HUES64 (cell line): ENCODE measurements around the gene SLC6A3.

Experiments used
- H3K27ac ChIP-seq: 2 replicates; pipeline ENCODE4 v1.7.0; 2013; ENCODE audit warnings: low read depth, low read length, inconsistent platforms
- H3K27me3 ChIP-seq: 2 replicates; pipeline ENCODE4 v1.6.1; 2013; ENCODE audit warnings: mild to moderate bottlenecking, low read length; ENCODE audit not compliant: insufficient read depth
- H3K36me3 ChIP-seq: 2 replicates; pipeline ENCODE4 v1.6.1; 2013; ENCODE audit warnings: mild to moderate bottlenecking, low read length; ENCODE audit not compliant: insufficient read depth
- H3K4me1 ChIP-seq: 2 replicates; pipeline ENCODE4 v1.6.1; 2013; ENCODE audit warnings: mild to moderate bottlenecking, low read length, moderate library complexity; ENCODE audit not compliant: insufficient read depth
- H3K4me3 ChIP-seq: 2 replicates; pipeline ENCODE4 v1.5.1; 2013; ENCODE audit warnings: mild to moderate bottlenecking, low read length, moderate library complexity
- H3K9ac ChIP-seq: 2 replicates; pipeline ENCODE4 v1.6.1; 2013; ENCODE audit warnings: mild to moderate bottlenecking, low read depth, low read length
- H3K9me3 ChIP-seq: 2 replicates; pipeline ENCODE4 v1.6.1; 2013; ENCODE audit warnings: low read depth, low read length; ENCODE audit not compliant: insufficient read depth
- WGBS: fragments of 150-250, 120-280 bp; methylation state at CpG from one replicate; pipeline ENCODE4 v1.1.7; 2013; ENCODE audit warnings: missing lambda C conversion rate; 5-methylcytosine and 5-hydroxymethylcytosine counted together

SLC6A3 gene

GRCh38 chr5:1445689-1446601, 705 bp upstream of the SLC6A3 start:
- 2% methylated on average over 84 of the region's 92 CpGs for WGBS
- no peak overlapping the region for H3K9ac ChIP-seq
- no peaks in the 10 kb centered on the region for H3K9me3 ChIP-seq
- no peak overlapping the region for H3K27ac ChIP-seq
- no peaks in the 10 kb centered on the region for H3K4me1 ChIP-seq
- peak overlapping the region; percentile 54 for H3K4me3 ChIP-seq
- no peaks in the 10 kb centered on the region for H3K36me3 ChIP-seq
- H3K27me3 ChIP-seq = peaks cover 82% of the 10 kb centered on the region

GRCh38 chr5:1444361-1445189, 665 bp downstream of the SLC6A3 start:
- no peak overlapping the region; the same call in 1 of the 2 replicates for H3K9ac ChIP-seq
- H3K4me1 ChIP-seq = no peaks in the 10 kb centered on the region
- WGBS = 7% methylated on average over 68 of the region's 68 CpGs
- peak overlapping the region; percentile 54 for H3K4me3 ChIP-seq
- H3K36me3 ChIP-seq = no peaks in the 10 kb centered on the region
- H3K27me3 ChIP-seq = peaks cover 86% of the 10 kb centered on the region
- H3K9me3 ChIP-seq = no peaks in the 10 kb centered on the region
- no peak overlapping the region for H3K27ac ChIP-seq

- WGBS = 61% methylated on average over 15 of the region's 15 CpGs
- Histone ChIP-seq H3K4me3 (no peak overlapping the region), H3K9me3 (no peaks in the 10 kb centered on the region), H3K36me3 (no peaks in the 10 kb centered on the region), H3K27me3 (peaks cover 82% of the 10 kb centered on the region), H3K4me1 (no peaks in the 10 kb centered on the region), H3K27ac (no peak overlapping the region), H3K9ac (no peak overlapping the region)
Measured at GRCh38 chr5:1443991-1444360, 1.3 kb downstream of the SLC6A3 start.

- Histone ChIP-seq H3K27me3 (peaks cover 83% of the 10 kb centered on the region), H3K4me1 (no peaks in the 10 kb centered on the region), H3K4me3 (no peak overlapping the region), H3K27ac (no peak overlapping the region), H3K9me3 (no peaks in the 10 kb centered on the region), H3K36me3 (no peaks in the 10 kb centered on the region), H3K9ac (no peak overlapping the region)
- 81% methylated on average over 9 of the region's 9 CpGs for WGBS
Measured at GRCh38 chr5:1443171-1443570, 2.1 kb downstream of the SLC6A3 start.

- 81% methylated on average over 36 of the region's 36 CpGs for WGBS
- Histone ChIP-seq H3K27ac (no peak overlapping the region), H3K4me1 (no peaks in the 10 kb centered on the region), H3K4me3 (no peak overlapping the region), H3K9me3 (no peaks in the 10 kb centered on the region), H3K36me3 (no peaks in the 10 kb centered on the region), H3K9ac (no peak overlapping the region), H3K27me3 (peaks cover 79% of the 10 kb centered on the region)
Measured at GRCh38 chr5:1442222-1443145, 2.8 kb downstream of the SLC6A3 start.

GRCh38 chr5:1441166-1441865, 3.9 kb downstream of the SLC6A3 start:
- H3K27ac ChIP-seq = no peak overlapping the region
- no peak overlapping the region for H3K4me3 ChIP-seq
- peaks cover 67% of the 10 kb centered on the region for H3K27me3 ChIP-seq
- no peaks in the 10 kb centered on the region for H3K9me3 ChIP-seq
- no peaks in the 10 kb centered on the region for H3K36me3 ChIP-seq
- 92% methylated on average over 24 of the region's 24 CpGs for WGBS
- no peaks in the 10 kb centered on the region for H3K4me1 ChIP-seq
- no peak overlapping the region for H3K9ac ChIP-seq

- Histone ChIP-seq H3K4me1 (no peaks in the 10 kb centered on the region), H3K36me3 (no peaks in the 10 kb centered on the region), H3K4me3 (no peak overlapping the region), H3K9me3 (no peaks in the 10 kb centered on the region), H3K9ac (no peak overlapping the region), H3K27ac (no peak overlapping the region), H3K27me3 (peaks cover 55% of the 10 kb centered on the region)
- 91% methylated on average over 3 of the region's 3 CpGs for WGBS
Measured at GRCh38 chr5:1440098-1440493, 5.1 kb downstream of the SLC6A3 start.

- peaks cover 49% of the 10 kb centered on the region for H3K27me3 ChIP-seq
- no peak overlapping the region for H3K9ac ChIP-seq
- H3K4me3 ChIP-seq = no peak overlapping the region
- H3K9me3 ChIP-seq = no peaks in the 10 kb centered on the region
- H3K27ac ChIP-seq = no peak overlapping the region
- no peaks in the 10 kb centered on the region for H3K4me1 ChIP-seq
- WGBS = 93% methylated on average over 15 of the region's 15 CpGs
- no peaks in the 10 kb centered on the region for H3K36me3 ChIP-seq
Measured at GRCh38 chr5:1439388-1440097, 5.7 kb downstream of the SLC6A3 start.

- H3K36me3 ChIP-seq = no peaks in the 10 kb centered on the region
- H3K9me3 ChIP-seq = no peaks in the 10 kb centered on the region
- 93% methylated on average over 20 of the region's 21 CpGs for WGBS
- no peak overlapping the region for H3K27ac ChIP-seq
- no peak overlapping the region for H3K9ac ChIP-seq
- no peaks in the 10 kb centered on the region for H3K4me1 ChIP-seq
- no peak overlapping the region for H3K4me3 ChIP-seq
- H3K27me3 ChIP-seq = peaks cover 42% of the 10 kb centered on the region
Measured at GRCh38 chr5:1438871-1439270, 6.4 kb downstream of the SLC6A3 start.
